Measurements from ENCODE around the gene CEMIP. TPM values are rescaled to one million over a fixed set of nuclear protein-coding genes. Genes with fewer than 3 reads are reported as not detected.

The CEMIP gene
- total RNA-seq, 1 experiment from 2014 or later: 0.03 TPM

- no peak overlapping the region for H3K4me3 ChIP-seq
- no peaks in the 10 kb centered on the region for H3K27me3 ChIP-seq (replicated peaks)
- no peak for DNase-seq (ENCODE audit: low read depth in 1 of 2, low spot score in 2 of 2)
- no peaks in the 10 kb centered on the region for H3K36me3 ChIP-seq
- no peak overlapping the region for H3K27ac ChIP-seq
- H3K9me3 ChIP-seq (replicated peaks): no peaks in the 10 kb centered on the region
- H3K4me1 ChIP-seq (replicated peaks): no peaks in the 10 kb centered on the region
Observed at GRCh38 chr15:80890341-80891005, 111.3 kb downstream of the CEMIP start.

GRCh38 chr15:80891006-80891405 lies 111.8 kb downstream of the CEMIP start:
- H3K27me3 ChIP-seq (replicated peaks): no peaks in the 10 kb centered on the region
- no peak overlapping the region for H3K27ac ChIP-seq
- H3K4me1 ChIP-seq (replicated peaks): no peaks in the 10 kb centered on the region
- no peak overlapping the region for H3K4me3 ChIP-seq
- no peaks in the 10 kb centered on the region for H3K9me3 ChIP-seq (replicated peaks)
- no peaks in the 10 kb centered on the region for H3K36me3 ChIP-seq
- DNase-seq (ENCODE audit: low read depth in 1 of 2, low spot score in 2 of 2): no peak

- no peak for DNase-seq (ENCODE audit: low read depth in 1 of 2, low spot score in 2 of 2)
- no peaks in the 10 kb centered on the region for H3K4me1 ChIP-seq (replicated peaks)
- H3K4me3 ChIP-seq: no peak overlapping the region
- no peaks in the 10 kb centered on the region for H3K27me3 ChIP-seq (replicated peaks)
- H3K9me3 ChIP-seq (replicated peaks): no peaks in the 10 kb centered on the region
- no peaks in the 10 kb centered on the region for H3K36me3 ChIP-seq
- H3K27ac ChIP-seq: no peak overlapping the region
Observed at GRCh38 chr15:80892414-80892813, 113.2 kb downstream of the CEMIP start.

- Histone ChIP-seq H3K9me3 (replicated peaks) (no peaks in the 10 kb centered on the region), H3K27me3 (replicated peaks) (no peaks in the 10 kb centered on the region), H3K4me1 (replicated peaks) (no peaks in the 10 kb centered on the region), H3K4me3 (no peak overlapping the region), H3K27ac (no peak overlapping the region), H3K36me3 (no peaks in the 10 kb centered on the region)
- no peak for DNase-seq (ENCODE audit: low read depth in 1 of 2, low spot score in 2 of 2)
Observed at GRCh38 chr15:80893777-80894176, 114.6 kb downstream of the CEMIP start.

GRCh38 chr15:80895091-80895490 lies 115.9 kb downstream of the CEMIP start:
- Histone ChIP-seq H3K4me1 (replicated peaks) (no peaks in the 10 kb centered on the region), H3K36me3 (no peaks in the 10 kb centered on the region), H3K27ac (no peak overlapping the region), H3K9me3 (replicated peaks) (no peaks in the 10 kb centered on the region), H3K27me3 (replicated peaks) (no peaks in the 10 kb centered on the region), H3K4me3 (no peak overlapping the region)
- no peak for DNase-seq (ENCODE audit: low read depth in 1 of 2, low spot score in 2 of 2)

- no peaks in the 10 kb centered on the region for H3K36me3 ChIP-seq
- no peak overlapping the region for H3K27ac ChIP-seq
- H3K4me1 ChIP-seq (replicated peaks): no peaks in the 10 kb centered on the region
- H3K27me3 ChIP-seq (replicated peaks): no peaks in the 10 kb centered on the region
- H3K4me3 ChIP-seq: no peak overlapping the region
- no peaks in the 10 kb centered on the region for H3K9me3 ChIP-seq (replicated peaks)
- no peak for DNase-seq (ENCODE audit: low read depth in 1 of 2, low spot score in 2 of 2)
Observed at GRCh38 chr15:80895965-80896364, 116.8 kb downstream of the CEMIP start.

GRCh38 chr15:80898040-80898439 lies 118.9 kb downstream of the CEMIP start:
- no peak for DNase-seq (ENCODE audit: low read depth in 1 of 2, low spot score in 2 of 2)
- H3K4me3 ChIP-seq: no peak overlapping the region
- H3K9me3 ChIP-seq (replicated peaks): no peaks in the 10 kb centered on the region
- no peaks in the 10 kb centered on the region for H3K27me3 ChIP-seq (replicated peaks)
- no peak overlapping the region for H3K27ac ChIP-seq
- no peaks in the 10 kb centered on the region for H3K36me3 ChIP-seq
- H3K4me1 ChIP-seq (replicated peaks): no peaks in the 10 kb centered on the region

- Histone ChIP-seq H3K36me3 (no peaks in the 10 kb centered on the region), H3K27ac (no peak overlapping the region)
Observed at GRCh38 chr15:80902298-80902801, 123.2 kb downstream of the CEMIP start.

GRCh38 chr15:80904998-80905397 lies 125.8 kb downstream of the CEMIP start:
- Histone ChIP-seq H3K27me3 (replicated peaks) (no peaks in the 10 kb centered on the region), H3K9me3 (replicated peaks) (no peaks in the 10 kb centered on the region), H3K4me3 (no peak overlapping the region), H3K36me3 (no peaks in the 10 kb centered on the region), H3K27ac (no peak overlapping the region), H3K4me1 (replicated peaks) (no peaks in the 10 kb centered on the region)
- DNase-seq (ENCODE audit: low read depth in 1 of 2, low spot score in 2 of 2): no peak

More at GRCh38 chr15:80902298-80902801, 123.2 kb downstream of the CEMIP start:
- Histone ChIP-seq H3K9me3 (replicated peaks) (no peaks in the 10 kb centered on the region), H3K27me3 (replicated peaks) (no peaks in the 10 kb centered on the region), H3K4me3 (no peak overlapping the region), H3K4me1 (replicated peaks) (no peaks in the 10 kb centered on the region)
- no peak for DNase-seq (ENCODE audit: low read depth in 1 of 2, low spot score in 2 of 2)

GRCh38 chr15:80906159-80906766 lies 127.1 kb downstream of the CEMIP start:
- DNase-seq (ENCODE audit: low read depth in 1 of 2, low spot score in 2 of 2): no peak
- H3K36me3 ChIP-seq: no peaks in the 10 kb centered on the region

GRCh38 chr15:80911821-80912220 lies 132.7 kb downstream of the CEMIP start:
- H3K4me1 ChIP-seq (replicated peaks): no peaks in the 10 kb centered on the region
- no peaks in the 10 kb centered on the region for H3K9me3 ChIP-seq (replicated peaks)
- no peak overlapping the region for H3K4me3 ChIP-seq
- H3K27ac ChIP-seq: no peak overlapping the region
- H3K36me3 ChIP-seq: no peaks in the 10 kb centered on the region
- no peaks in the 10 kb centered on the region for H3K27me3 ChIP-seq (replicated peaks)
- DNase-seq (ENCODE audit: low read depth in 1 of 2, low spot score in 2 of 2): no peak

More at GRCh38 chr15:80906159-80906766, 127.1 kb downstream of the CEMIP start:
- Histone ChIP-seq H3K27me3 (replicated peaks) (no peaks in the 10 kb centered on the region), H3K4me1 (replicated peaks) (no peaks in the 10 kb centered on the region), H3K27ac (no peak overlapping the region), H3K4me3 (no peak overlapping the region), H3K9me3 (replicated peaks) (no peaks in the 10 kb centered on the region)

- Histone ChIP-seq H3K4me3 (no peak overlapping the region), H3K9me3 (replicated peaks) (no peaks in the 10 kb centered on the region), H3K36me3 (no peaks in the 10 kb centered on the region), H3K27ac (no peak overlapping the region), H3K4me1 (replicated peaks) (no peaks in the 10 kb centered on the region), H3K27me3 (replicated peaks) (no peaks in the 10 kb centered on the region)
- DNase-seq (ENCODE audit: low read depth in 1 of 2, low spot score in 2 of 2): no peak
Observed at GRCh38 chr15:80912673-80913072, 133.5 kb downstream of the CEMIP start.

GRCh38 chr15:80913541-80913940 lies 134.4 kb downstream of the CEMIP start:
- DNase-seq (ENCODE audit: low read depth in 1 of 2, low spot score in 2 of 2): no peak
- Histone ChIP-seq H3K4me3 (no peak overlapping the region), H3K4me1 (replicated peaks) (no peaks in the 10 kb centered on the region), H3K27ac (no peak overlapping the region), H3K36me3 (no peaks in the 10 kb centered on the region), H3K9me3 (replicated peaks) (no peaks in the 10 kb centered on the region), H3K27me3 (replicated peaks) (no peaks in the 10 kb centered on the region)

- Histone ChIP-seq H3K36me3 (no peaks in the 10 kb centered on the region), H3K4me3 (no peak overlapping the region), H3K27ac (no peak overlapping the region), H3K27me3 (replicated peaks) (no peaks in the 10 kb centered on the region), H3K4me1 (replicated peaks) (no peaks in the 10 kb centered on the region), H3K9me3 (replicated peaks) (no peaks in the 10 kb centered on the region)
- no peak for DNase-seq (ENCODE audit: low read depth in 1 of 2, low spot score in 2 of 2)
Observed at GRCh38 chr15:80915472-80915871, 136.3 kb downstream of the CEMIP start.

Data from SJSA1 (cell line).